CD4-positive, alpha-beta T cell treated with Interleukin-15 for 4 hours (primary cell): ENCODE results near the gene LRMDA.

Source experiments
- DNase-seq: peaks from one replicate; pipeline ENCODE4 v3.0.0-alpha.2; 2020; ENCODE audit warnings: low spot score

LRMDA gene

DNA sequence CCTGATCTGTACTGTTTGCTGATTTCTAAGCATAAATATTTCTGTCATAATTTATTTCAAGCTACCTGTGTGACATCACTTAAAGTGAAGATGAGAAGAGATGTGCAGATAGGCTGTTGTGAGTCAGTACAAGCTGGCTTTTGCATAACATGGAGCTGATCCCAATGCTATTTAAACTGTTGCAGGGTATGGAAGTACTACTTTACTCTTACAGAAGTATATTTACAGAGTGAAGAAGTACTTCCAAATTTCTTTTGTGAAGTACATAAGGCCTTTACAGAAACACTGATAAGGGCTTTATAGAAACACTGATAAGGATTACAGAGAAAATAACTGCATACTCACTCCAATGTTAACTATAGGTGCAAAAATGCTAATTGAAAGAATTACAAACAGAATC lies 911.6 kb downstream of the LRMDA start:
- no peak for DNase-seq

DNA sequence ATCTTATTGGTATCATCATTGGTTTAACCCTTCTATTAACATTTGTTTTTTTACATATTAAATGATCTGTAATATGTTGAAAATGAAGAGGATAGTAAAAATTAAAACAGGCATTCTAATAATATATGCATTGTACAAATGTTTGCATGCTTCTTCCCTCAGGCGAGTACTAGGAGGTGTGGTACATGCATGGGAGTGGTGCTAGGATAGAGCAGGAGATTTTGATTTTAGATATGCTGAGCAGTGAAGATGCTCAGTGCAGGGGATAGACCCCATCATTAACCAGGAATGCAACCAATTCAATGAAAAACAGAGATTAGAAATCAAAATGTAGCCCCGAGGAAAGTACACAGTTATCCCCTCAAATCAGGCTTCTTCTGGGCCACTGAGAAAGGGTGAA lies 916.4 kb downstream of the LRMDA start:
- no peak for DNase-seq

DNA sequence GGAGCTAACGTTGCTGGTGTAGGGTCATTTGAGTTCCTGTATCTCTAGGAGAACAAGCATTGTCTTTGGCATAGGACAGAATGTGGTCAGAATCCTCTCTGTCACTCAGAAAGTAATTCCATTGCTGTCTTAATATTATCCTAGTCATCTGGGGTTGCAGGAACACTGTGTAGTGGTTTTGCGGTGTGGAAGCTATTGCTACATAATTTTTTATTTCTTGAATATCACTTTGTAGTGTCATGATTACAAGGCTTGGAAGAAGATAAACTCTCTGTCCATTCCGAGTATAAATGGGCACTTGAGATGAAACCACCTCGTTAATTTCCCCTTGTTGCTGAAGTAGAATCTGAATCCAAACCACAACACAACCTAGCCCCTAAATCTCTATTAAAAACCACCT lies 919.2 kb downstream of the LRMDA start:
- no peak for DNase-seq

- DNase-seq: no peak
These were observed 920.9 kb downstream of the LRMDA start for GRCh38 chr10:76352300-76352699.

DNA sequence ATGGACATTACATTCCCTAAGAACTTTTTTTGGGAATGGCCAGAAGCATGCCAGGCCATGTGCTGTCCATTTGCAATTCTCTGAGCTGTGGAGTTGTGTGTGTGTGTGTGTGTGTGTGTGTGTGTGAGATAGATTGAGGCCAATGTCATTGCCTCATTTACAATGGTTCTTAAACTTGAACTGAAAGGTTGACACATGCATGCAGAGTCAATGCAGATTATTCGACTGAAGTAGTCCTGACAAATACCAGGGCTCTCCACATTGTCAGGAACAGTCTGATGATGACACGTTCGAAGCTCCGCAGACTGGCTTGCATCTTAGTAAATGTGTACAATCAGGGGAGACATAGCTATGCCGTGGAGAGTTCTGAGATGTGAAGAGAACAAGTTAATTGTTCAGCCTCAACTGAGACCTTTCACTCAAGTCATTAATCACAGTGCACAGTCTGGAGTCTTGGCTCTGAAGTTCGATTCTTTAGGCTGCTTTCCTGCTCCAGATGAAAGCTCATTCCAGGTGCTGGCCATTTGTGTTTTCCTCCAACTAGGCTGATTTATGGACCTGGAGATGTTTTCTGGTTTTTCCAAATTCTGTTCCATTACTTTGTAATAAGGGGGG lies 921.9 kb downstream of the LRMDA start:
- no peak for DNase-seq

GRCh38 chr10:76354212-76354738 lies 922.9 kb downstream of the LRMDA start:
- DNase-seq: no peak

GRCh38 chr10:76354921-76355320 lies 923.5 kb downstream of the LRMDA start:
- DNase-seq: no peak

GRCh38 chr10:76356557-76356956 lies 925.1 kb downstream of the LRMDA start:
- no peak for DNase-seq

- DNase-seq: no peak
These were observed 926.4 kb downstream of the LRMDA start for GRCh38 chr10:76357726-76358415.

GRCh38 chr10:76358743-76359395 lies 927.4 kb downstream of the LRMDA start:
- DNase-seq: no peak

GRCh38 chr10:76375761-76376160 lies 944.3 kb downstream of the LRMDA start:
- DNase-seq: no peak

DNA sequence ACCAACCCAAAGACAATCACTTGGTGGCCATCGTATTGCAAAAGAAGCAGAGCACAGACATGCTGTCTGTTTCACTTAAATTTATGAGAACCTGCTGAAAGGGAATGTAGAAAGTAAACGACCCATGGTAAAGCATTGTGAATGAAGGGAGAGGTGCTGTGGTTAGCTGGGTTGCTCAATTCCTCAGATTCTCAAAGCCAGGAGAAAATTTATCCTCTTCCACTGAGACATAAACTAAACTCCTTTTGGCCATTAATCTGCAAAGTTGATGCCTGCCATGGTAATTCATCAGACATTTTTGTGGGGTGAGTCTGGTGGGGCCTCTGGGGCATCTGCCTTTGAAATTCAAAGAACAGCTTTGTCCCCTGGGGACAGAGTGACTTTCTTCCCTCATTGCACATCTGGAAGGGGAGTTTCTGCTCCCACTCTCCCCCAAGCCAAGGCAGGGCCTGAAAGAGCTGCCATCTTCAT lies 951.0 kb downstream of the LRMDA start:
- no peak for DNase-seq

DNA sequence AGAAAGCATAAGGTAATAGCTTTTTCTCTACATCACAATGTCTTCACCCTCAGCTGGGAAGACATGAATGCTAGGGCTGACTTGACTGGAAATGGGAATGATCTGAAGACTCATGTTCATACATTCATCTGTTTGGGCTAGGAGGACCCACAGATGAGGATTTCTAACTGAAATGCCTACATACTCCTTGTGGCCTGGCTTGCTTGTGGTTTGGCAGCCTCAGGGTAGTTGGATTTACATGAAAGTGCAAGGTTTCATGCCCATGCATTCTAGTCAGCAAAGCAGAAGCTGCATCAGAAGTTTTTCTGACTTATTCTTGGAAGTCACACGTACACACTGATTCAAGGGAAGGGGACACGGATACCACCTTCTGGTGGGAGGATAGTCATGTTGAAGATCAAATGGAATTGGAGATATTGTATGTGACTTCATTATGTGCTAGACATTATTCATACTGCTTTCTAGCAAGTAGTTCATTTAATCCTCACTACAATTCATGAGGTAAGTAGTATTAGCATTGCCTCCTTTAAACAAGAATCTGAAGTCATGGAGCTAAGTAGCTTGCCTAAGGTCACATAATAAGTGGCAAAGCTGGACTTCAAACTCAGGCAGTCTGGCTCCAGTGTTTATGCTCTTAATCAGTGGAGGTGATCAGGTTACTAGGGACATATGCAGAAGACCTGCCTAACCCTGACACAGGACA lies 957.0 kb downstream of the LRMDA start:
- no peak for DNase-seq

DNA sequence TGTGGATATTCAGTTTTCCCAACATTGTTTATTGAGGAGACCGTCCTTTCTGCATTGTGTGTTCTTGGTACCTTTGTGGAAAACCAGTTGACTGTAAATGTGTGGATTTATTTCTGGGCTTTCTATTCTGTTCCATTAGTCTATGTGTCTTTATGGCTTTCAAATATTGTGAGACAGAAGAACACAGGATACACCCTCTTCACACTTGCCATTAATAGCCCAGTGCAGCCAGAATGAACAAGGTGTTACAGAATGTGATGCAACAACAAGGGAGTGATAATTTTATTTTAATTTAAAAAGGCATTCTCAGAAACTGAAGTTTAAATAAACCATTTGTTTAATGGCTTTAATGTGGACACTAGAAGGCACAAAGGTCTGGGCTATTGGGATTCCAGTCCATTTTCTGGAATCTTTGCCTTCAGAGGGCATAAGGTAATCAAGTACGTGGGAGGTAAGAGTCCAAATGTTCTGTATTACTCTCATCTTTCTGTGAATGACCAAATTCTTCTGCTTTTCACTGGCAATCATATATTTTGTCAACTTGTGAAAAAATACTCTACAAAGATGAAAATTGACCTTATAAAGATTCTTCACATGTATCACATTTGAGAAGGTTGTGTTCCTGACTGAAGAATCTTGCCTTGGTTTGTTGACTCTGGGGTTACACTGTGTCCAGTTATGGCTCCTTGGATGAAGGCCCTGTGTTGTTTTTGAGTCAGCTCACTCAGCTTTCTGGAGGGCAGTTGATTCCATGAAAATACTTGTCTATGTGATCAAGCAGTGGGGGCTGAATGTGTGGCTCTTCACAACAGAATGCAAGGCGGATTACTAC lies 962.7 kb downstream of the LRMDA start:
- no peak for DNase-seq

GRCh38 chr10:76394707-76395042 lies 963.3 kb downstream of the LRMDA start:
- no peak for DNase-seq

- no peak for DNase-seq
These were observed 963.8 kb downstream of the LRMDA start for GRCh38 chr10:76395251-76395650.

DNA sequence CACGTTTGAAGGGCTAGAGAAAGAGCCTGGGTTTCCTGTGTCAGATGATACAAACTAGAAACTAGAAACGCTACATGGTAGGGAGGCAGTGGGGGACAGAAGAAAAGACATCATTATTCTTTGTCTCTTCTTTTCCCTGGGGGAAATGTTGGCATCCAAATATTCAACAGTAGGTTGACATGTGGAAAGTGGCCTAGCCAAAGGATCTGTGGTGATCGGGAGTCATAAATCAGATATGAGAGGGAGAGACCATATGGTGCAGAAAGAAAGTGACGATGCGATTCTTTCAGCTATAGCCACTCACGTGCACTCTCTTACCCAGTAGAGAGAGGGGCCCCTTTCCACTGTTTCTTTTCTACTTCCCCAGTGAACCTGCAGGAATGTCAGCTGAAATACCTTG lies 964.7 kb downstream of the LRMDA start:
- no peak for DNase-seq

- no peak for DNase-seq
These were observed 966.0 kb downstream of the LRMDA start for GRCh38 chr10:76397181-76398042.

- DNase-seq: no peak
These were observed 966.8 kb downstream of the LRMDA start for GRCh38 chr10:76398043-76398710.

- DNase-seq: no peak
These were observed 967.8 kb downstream of the LRMDA start for GRCh38 chr10:76399226-76399625.
